ENCODE measurements around the gene TMEM164.
"Not testable (repeated sequence)": the region's sequence is repeated elsewhere in the genome, so short reads cannot be mapped to it uniquely, and the experiment has no call there.

Gene TMEM164

DNA sequence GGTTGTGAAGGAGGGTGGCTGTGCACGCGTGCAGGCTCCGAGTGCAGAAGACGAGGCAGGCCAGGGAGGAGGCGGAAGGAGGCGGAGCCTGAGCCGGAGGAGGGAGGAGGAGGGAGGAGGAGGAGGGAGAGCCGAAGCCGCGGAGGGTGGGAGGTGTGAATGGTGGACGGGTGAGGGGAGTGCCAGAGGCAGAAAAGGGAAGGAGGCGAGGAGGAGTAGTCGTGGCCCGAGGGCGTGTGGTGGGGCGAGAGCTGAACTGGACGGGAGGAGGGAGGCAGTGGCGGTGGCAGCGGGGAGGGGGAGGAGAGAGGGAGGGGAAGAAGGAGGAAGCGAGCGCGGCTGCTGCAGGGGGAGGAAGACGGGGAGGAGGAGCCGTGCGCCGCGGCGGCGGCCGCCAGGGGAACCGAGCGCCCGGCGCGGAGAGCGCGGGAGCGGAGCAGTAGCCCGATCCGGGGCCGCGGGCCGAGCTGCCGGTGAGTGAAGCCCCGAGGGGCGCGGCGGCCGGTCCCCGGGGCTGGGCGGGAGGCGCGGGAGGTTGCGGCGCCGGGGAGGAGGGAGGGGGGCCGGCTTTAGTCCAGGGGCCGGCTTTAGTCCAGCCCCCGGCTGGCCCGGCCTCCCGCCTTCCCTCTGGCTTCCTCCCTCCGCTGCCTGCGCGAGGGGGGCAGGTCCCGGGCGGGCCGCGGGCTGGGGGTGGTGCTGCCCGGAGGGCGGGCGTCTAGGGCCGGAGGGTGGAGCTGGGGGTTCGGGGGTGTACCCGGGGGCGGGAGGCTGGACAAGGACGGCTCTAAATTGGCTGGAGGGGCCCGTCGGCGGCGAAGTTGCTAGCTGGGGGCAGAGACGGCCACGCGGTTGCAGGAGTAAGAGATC lies at the start of gene TMEM164:
TMEM164 (plus strand) TSS at position 815 of the 867 bp plus-strand sequence. CDS start 661 bp downstream, outside the sequence.
- DNase-seq, result peak; percentile 89

DNA sequence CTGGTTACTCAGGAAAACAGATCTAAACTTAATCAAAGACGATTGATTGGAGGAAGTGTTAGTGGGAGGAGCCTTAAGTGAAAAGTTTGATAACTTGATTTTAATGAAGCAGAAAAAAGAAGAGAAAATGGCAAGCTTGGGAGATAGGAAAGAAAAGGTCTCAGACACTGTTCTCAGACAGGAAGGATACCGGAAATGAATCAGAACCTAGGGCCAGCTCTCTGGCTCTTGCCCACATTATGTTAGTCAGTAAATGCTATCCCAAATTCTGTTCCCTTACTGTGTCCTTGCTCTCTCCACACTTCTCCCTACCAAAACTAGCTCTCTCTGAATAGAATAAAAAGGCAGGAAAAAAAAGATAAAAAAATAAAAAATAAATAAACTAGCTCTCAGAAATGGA lies 48.6 kb upstream of the TMEM164 start:
- DNase-seq, result no peak

DNA sequence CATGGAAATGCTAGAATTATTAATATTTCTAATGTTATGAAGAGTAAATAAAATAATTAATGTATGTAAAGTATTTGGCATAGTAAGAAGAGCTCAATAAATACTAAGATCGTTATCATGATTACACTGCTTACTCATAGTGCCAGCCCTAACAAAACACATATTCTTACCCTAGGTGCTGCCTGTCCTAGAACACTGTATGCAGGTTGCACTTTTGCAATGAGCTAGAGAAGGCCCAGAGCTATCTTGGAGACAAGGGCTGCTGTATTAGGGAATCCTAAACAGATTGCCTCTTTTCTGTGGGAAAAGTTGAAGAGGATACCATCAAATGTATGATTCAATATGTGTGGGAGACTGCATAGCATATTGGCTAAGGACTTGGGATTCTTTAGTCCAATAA lies 48.0 kb upstream of the TMEM164 start:
- no peak for DNase-seq

DNA sequence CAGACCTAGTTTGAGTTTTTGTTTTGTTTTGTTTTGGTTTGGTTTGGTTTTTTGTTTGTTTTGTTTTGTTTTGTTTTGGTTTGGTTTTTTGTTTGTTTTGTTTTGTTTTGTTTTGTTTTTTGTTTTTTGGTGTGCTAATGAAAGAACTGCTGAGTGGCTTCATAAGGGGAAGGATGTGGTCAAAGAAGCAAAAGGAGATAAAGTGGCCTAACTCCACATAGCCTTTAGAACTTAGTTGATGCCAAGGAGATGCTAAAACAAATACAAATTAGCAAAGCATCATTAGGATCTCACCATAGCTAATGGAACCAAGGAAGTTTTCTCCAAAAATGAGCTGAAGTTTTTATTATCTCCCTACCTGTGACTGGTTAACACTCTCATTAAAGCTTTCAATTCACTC lies 44.6 kb upstream of the TMEM164 start:
- no peak for DNase-seq

DNA sequence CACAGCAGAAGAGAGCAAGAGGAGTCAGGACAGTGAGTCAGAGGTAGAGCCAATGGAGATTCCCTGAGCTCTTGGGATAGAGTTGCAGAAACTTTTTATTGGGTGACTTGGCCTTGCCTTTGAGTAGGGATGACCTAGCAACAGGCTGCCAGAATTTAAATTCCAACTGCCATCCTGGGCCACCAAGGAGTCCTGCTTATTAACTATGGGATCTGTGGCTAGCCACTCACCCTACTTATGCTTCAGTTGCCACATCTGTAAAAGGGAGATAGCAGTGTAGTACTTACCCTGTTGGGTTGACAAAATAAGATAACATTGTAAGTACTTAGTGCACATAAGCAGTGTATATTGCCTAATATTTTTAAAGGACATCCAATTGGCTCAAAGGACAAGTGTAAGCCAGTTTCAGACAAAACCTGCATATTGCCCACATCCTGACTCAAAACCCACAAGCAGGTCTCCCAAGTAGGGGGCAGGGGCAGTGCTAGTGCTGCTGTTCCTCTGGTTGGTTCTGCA lies 43.5 kb upstream of the TMEM164 start:
- DNase-seq, result no peak

DNA sequence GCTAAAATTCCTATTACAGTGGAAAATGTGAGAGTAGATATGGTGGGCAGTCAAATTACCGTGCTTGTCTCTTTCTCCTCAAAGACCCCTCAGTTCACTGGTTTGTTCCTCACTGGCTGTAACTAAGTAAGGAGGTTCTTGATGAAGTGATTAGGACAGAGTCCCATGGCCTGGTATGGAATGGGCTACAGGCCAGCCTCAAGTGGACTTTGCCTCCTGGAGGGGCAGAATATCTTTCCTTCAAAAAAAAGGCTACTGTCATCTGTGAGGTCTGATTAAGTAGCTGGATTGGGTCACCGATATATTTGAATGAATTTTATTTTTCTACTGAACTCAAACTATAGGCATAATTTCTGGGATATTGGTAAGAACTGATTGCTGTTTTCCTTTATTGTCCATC lies 38.5 kb upstream of the TMEM164 start:
- DNase-seq, result no peak

DNA sequence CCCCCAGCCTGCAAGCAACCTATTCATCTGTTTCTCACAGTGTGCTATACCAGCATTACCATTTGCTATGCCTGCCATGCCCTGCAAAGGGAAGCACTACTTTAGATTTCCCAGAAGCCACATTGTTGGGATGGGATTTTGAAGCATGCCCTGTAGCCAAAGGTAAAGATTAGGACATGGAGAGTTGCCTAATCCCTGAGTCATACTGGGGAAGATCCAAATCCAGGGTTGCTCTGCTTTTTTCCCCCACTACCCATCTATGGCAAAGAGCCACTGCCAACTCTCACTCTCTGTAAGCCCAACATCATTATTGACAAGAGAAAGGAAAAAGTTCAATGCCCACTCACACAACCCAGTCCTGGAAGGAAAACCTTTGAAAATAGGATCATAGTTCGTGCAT lies 36.7 kb upstream of the TMEM164 start:
- no peak for DNase-seq

DNA sequence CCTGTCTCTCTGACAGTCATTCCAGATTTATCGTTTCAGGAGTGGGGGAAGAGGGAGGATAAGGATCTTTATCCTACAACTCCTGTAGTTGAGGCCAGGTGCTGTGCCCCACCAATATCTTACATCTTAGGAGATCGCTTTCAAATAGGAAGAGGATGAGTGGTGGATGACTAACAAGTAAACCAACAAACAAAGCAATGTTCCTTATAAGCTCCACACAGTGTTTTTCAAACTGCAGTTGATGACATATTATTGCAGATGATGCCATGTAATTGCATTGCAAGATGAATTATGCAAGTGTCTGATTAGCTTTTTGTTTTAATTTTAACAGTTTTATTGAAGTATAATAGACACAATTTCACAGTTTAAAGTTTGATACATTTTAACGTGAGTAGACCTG lies 35.8 kb upstream of the TMEM164 start:
- DNase-seq, result no peak

DNA sequence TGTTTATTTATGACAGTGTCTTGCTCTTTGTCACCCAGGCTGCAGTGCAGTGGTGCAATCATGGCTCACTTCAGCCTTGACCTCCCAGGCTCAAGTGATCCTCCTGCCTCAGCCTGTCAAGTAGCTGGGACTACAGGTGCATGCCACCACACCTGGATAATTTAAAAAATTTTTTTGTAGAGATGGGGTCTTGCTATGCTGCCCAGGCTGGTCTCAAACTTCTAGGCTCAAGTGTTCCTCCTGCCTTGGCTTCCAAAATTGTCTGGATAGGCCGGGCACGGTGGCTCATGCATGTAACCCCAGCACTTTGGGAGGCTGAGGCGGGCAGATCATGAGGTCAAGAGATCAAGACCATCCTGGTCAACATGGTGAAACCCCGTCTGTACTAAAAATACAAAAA lies 32.1 kb upstream of the TMEM164 start:
- DNase-seq, result not testable (repeated sequence)

DNA sequence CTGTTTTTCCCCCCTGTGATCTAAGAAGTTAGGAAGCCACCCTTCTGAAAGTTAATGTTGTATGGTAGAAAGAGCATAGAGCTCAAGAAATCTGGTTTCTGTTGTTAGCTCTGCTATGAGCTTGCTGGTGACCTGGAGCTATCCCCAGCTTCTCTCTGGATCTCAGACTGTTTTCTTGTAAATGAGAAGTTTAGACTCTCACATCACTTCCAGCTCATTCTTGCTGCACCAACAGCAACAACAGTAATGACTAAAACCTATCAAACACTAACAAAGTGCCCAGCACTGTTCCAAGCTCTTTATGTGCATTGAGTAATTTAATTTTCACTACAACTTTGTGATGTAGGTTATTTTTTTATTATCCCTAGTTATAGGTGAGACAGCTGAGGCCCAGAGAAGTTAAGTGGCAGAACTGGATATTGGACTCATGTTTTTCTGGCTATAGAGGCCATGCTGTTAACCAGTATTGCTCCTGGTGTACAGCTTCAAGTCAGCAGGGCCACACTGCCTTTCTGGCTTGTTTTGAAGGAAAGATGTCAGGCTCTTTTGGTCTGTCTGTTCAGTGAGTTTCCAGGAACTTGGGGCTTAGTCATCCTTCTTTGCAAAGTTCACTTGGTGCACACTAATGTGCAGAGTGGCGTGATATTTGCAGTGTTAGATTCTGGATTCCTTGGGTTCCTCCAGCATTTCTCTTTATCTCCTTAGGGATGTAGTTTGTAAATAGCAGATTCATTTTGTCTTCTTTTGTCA lies 27.8 kb upstream of the TMEM164 start:
- DNase-seq, result no peak

DNA sequence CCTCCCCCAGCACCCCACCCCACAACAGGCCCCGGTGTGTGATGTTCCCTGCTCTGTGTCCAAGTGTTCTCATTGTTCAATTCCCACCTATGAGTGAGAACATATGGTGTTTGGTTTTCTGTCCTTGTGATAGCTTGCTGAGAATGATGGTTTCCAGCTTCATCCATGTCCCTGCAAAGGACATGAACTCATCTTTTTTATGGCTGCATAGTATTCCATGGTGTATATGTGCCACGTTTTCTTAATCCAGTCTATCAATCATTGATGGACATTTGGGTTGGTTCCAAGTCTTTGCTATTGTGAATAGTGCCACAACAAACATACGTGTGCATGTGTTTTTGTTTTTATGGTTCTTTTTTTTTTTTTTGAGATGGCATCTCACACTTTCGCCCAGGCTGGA lies 17.7 kb upstream of the TMEM164 start:
- DNase-seq, result not testable (repeated sequence)

DNA sequence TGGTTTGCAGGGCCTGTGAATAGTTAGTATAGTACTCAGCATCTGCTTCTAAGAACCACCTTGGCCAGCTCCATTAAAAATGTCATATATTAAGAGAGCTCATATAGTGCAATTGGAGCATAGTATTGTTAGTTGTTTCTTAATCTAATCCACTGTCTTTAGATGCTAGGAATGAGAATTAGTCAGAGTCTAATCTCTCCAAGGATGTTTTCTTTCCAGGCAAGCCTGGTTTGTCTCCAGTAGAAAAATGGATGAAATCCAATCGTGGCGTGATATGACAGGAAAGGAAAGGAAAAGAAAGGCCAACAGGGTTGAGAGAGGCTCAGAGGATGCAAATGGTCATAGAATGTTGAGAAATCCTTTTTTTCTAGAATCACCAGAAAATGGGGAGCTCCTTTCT lies 15.0 kb upstream of the TMEM164 start:
- no peak for DNase-seq

DNA sequence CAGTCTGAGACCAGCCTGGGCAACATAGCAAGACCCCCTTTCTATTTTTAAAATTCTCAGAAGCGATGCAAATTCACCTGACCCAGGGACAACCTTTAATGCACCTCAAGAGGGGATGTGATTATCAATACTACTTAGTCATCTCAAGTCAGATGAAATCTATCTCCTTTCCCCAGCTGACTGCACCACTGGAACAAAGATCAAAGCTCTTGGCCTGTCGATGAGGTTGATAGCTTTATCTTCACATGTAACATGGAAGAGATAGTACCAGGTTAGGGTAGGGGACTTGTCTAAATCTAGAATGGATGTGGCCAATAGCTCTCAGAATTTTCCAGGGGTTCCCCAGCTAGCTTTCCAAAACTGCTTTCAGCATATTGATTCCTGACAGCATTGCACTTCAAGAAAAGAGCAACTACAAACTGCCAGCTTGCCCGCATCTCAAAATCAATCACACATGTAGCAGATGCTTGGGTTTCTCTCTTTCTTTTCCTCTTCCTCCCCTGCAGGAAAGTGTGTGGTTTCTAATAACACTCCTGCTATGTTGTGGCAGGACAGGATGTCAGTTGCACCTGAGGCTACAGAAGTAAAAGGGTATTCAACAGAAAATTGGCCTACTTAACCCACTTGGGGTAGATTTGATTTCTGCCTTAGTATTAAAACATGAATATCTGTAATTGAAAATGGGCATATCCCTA lies 12.2 kb upstream of the TMEM164 start:
- no peak for DNase-seq

DNA sequence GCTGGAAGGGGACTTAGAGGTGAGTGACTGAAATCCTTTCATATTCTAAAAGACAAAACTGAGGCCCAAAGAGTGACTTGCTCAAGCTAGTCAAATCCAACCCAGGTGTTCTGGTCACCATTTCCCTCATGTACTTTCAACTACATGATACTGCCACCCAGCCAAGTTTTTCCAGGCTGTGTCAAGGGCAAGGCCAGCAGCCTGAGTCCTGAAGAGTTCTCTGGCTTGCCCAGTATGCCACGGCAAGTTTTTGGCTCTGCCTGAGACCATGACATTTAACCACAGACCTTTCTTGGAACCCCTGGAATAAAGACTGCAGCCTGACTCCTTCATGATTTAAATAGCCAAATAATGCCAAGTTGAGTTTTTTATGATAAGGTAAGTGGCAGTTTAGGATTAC lies 10.7 kb upstream of the TMEM164 start:
- DNase-seq, result no peak

DNA sequence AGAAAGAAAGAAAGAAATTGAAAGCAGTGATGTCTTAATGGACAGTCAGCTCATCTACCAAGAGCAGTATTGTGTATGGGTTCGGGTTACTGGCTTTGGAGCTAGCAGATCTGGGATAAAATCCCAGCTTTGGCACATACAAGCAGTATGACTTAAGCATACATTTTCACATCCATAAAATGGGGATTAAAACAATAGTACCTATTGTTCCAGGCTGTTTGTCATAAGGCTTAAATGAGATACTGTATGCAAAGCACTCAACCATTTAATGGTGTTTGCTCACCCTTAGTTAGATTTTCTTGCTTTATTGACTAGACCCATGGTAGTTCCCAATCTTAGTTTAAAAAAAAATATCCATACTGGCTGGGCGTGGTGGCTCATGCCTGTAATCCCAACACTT lies 7.8 kb upstream of the TMEM164 start:
- no peak for DNase-seq

DNA sequence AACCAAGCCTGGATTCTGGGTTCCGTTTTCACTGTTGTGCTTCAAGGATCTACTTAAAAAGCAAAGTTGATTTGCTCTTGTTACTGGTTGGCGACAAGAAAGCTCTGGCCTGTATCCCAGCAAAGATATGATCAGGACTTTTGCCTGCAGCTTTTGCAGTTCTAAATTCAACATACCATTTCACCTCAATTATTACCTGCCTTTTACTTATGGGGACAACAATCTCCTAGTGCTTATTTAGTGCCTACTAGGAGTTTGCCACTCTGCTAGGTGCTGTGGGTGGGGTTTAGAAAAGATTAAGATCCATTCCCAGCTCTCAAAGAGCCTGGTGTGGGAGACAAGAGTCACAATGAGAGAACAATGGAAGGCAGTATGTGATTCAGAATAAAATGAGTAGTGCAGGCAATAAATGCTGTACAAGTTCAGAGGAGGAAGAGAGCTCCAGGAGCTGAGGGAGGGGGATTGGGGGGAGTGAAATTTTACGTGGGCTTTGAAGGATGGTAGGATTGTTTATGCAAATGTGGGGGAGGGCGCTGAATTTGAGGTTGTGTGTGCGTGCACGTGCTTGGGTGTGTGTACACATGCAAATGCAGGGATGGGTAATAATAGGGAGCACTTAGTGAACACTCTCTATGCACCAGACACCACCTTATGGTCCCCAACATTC lies 5.0 kb upstream of the TMEM164 start:
- no peak for DNase-seq

DNA sequence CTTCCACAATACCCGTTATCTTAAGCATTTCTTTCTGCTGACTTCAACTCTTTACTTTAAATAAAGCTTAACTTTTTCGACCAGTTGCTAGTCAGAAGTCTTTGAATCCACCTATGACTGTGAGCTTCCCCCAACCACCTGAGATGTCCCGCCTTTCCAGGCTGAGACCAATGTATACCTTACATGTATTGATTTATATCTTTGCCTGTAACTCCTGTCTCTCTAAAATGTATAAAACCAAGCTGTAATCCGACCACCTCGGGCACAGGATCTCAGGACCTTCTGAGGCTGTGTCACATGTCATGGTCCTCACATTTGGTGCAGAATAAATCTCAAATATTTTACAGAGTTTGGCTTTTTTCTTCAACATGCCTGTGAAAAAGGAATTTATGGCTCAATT lies 2.9 kb upstream of the TMEM164 start:
- no peak for DNase-seq

DNA sequence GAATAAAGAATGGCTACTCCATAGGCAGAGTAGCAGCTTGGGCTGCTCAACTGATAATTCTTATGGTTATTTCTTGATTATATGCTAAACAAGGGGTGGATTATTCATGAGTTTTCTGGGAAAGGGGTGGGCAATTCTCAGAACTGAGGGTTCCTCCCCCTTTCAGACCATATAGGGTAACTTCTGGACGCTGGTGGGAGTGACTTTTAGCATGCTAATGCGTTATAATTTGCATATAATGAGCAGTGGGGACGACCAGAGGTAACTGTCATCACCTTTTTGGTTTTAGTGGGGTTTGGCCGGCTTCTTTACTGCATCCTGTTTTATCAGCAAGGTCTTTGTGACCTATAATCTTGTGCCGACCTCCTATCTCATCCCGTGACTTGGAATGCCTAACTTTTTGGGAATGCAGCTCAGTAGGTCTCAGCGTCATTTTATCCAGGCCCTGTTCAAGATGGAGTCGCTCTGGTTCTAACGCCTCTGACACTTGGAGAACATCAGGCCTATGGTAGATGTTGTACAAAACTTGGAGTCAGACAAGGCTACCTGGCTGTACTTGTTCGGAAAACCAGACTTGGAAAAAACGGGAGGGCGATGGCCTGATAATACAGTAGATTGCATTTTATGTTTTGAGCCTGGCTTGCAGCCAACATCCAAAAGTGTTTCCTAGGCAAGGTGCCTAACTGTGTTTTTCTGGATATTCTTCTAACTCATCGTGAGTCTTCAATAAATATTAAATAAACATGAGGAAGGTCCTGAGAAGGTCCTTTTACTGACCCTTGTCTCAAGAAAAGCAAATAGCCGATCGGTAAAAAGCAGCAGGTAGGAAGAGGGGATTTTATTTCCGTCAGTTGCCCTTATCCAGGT lies 1.8 kb upstream of the TMEM164 start:
- DNase-seq, result no peak

DNA sequence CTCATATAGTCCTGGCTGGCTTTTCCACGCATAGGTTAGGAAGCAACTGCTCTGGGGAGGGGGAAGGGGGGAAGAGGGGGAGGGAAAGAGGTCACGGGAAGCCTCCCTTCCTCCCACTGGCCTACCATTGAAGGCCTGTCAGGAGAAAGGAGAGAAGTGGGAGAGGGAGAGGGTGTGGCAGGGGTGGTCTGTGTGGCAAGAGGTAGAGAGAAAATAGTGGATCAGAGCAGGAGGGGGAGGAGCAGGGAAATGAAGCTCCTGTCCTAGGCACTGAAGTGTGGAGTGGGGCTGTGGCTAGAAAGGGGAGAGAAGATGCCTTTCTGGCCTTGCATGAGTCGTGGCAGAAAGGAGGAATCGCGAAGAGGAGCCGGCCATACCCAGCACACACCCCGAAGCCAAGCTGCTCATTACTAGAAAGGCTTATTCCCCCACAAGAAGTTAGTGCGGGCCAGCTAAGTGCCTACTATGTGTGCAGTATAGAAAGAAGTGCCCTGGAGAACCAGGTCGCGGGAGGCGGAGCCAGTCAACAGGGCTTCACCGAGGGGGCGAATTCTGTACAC lies 1.1 kb upstream of the TMEM164 start:
- no peak for DNase-seq

DNA sequence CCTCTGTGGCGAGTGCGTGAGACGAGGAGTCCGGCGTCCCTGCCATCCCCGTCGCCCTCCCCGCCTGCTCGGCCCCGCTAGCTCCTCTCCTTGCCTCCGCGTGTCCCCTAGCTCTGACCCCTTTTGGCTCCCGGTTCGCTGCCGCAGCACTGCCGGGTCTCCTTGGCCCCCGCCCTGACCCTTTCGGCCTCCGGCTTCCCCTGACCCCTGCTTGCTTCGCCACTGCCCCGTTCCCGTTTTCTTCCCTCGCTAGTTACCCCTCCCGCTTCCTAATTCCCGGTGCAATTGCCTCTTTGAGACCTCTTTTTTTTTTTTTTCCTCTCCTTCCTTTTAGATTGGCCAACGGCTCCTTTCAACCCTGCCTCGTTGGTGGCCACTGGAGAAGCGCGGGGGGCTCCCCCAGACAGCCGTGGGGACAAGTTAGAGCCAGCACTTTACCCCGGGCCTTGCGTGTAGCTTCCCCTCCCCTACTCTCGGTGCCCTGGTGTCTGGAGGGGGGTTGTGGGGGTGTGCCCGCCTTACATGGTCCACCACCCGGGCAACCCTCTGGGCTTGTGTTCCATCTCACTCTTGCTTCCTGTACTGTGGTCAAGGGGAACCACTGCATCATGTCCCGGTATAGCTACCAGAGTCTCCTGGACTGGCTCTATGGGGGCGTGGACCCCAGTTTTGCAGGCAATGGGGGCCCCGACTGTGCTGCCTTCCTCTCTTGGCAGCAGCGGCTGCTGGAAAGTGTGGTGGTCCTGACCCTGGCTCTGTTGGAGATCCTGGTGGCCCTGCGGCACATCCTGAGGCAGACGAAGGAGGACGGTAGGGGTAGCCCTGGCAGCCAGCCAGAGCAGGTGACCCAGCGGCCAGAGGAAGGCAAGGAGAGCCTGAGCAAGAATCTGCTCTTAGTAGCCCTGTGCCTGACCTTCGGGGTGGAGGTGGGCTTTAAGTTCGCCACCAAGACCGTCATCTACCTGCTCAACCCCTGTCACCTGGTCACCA lies 548 bp downstream of the TMEM164 start:
- DNase-seq, result peak; percentile 60

Data from activated CD8-positive, alpha-beta memory T cell treated with anti-CD3 and anti-CD28 coated beads for 24 hours (primary cell).